ENCODE data around the gene NPRL2.

- TF ChIP-seq, protein P1, sequence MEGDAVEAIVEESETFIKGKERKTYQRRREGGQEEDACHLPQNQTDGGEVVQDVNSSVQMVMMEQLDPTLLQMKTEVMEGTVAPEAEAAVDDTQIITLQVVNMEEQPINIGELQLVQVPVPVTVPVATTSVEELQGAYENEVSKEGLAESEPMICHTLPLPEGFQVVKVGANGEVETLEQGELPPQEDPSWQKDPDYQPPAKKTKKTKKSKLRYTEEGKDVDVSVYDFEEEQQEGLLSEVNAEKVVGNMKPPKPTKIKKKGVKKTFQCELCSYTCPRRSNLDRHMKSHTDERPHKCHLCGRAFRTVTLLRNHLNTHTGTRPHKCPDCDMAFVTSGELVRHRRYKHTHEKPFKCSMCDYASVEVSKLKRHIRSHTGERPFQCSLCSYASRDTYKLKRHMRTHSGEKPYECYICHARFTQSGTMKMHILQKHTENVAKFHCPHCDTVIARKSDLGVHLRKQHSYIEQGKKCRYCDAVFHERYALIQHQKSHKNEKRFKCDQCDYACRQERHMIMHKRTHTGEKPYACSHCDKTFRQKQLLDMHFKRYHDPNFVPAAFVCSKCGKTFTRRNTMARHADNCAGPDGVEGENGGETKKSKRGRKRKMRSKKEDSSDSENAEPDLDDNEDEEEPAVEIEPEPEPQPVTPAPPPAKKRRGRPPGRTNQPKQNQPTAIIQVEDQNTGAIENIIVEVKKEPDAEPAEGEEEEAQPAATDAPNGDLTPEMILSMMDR (conservative IDR thresholded peaks at IDR 0.05): no peak
- no peak for TF ChIP-seq EZH2 (IDR thresholded peaks at IDR 0.05; ENCODE audit: low read depth)
Observed at GRCh38 chr3:50323092-50323600, 27.4 kb downstream of the NPRL2 start.

Data from PC-9 (cell line).